DLD1 (cell line): ENCODE measurements around the gene ERG.

Source experiments
- in situ Hi-C: cut with HindIII; loops from 2 replicates; pipeline ENCODE4 v1.10.0; 2017; ENCODE audit warnings: low sequenced_read_pairs

ERG gene

GRCh38 chr21:38500073-38500472 is 1.8 kb upstream of the ERG start:
- in situ Hi-C loops = no loop called here

- in situ Hi-C loops = no loop called here
These were observed 1.0 kb upstream of the ERG start for GRCh38 chr21:38499296-38499695.

DNA sequence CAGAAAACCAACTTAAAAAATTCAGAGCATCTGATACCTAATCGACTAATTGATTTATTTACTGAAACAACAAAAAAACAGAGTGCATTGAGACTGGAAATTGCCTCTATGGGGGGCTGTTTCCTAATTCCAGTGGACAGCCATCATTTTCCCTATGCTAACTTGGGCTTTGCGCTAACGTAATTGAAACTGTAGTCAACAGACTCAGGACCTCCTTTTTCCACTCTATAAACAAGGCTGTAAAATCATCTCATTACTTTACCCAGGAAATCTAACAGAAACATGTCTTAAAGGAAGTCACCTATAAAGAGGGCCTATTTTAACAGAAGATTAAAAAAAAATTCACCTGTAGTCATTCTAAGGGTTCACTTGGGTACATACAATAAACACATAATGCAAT is 2.1 kb downstream of the ERG start:
- in situ Hi-C loops = no loop called here

DNA sequence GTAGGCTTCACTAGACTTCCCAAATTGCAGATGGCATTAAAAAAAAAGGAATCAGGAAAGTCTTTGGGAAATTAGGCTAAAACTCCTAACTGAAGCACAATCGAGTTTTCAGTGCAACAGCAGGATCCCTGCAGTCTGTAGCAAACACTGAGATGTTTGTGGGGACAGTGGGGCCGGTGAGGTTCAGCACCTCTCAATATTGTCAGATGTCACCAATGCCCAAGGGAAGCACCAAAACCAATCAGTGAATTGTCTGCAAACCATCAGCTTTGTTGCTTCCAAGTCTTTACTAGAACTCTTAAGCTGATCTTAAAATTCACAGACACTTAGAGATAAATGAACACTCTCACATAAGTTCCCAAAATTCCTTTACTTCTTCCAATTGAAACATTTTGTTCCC is 2.6 kb downstream of the ERG start:
- in situ Hi-C loops = no loop called here

- in situ Hi-C loops = no loop called here
These were observed 3.0 kb downstream of the ERG start for GRCh38 chr21:38495242-38495641.

DNA sequence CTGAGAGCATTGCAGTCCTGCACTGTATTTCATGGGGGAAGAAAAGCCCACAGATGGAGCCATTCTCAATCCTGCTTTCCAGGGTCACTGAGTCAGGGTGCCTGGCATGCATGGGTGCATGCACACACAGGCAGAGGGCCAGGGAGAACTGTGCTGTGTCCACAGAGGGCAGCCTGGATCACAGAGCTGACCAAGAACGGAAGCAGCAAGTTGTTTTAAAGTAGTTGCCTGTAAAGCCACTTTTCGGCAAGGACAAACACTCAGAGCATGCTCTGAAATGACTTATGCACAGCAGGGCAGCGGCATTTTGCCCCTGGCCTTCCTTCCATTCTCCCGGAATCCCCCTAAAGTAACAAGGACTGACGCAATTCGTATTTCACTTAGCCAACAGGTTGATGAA is 3.6 kb downstream of the ERG start:
- in situ Hi-C loops = no loop called here

- in situ Hi-C loops = no loop called here
These were observed 4.0 kb downstream of the ERG start for GRCh38 chr21:38494251-38494642.

DNA sequence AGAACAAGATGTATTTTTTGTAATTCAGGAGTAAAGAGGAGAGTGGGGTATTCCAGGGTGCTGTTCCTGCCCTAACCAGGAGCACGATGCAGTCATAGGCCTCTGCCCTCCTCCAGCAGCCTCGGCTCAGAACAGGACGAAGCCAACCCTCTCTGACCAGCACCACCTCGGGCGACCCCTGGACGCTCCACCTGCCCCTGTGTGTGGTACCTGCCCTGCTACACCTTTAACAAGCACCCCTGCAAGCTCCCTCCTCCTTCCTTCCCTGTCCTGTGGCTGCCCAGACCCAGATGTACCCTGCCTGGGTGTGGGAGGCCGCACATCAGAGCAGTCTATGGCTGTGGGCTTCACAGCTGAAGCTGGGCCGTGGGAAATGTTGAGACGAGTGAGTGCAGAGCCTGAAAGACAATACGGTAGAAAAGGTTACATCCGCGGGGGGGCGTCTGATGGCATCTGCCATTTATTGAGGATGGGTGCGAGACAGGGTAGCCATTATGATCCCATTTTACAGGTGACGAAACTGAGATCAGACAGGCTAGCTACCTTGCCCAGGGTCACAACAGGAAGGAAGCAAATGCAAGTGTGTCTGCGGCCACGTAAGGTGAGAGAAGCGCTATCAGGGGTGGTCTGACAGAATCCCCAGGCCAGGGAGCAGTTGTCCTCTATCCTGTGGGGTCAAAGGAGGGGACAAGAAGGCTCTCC is 4.6 kb downstream of the ERG start:
- in situ Hi-C loops = no loop called here

DNA sequence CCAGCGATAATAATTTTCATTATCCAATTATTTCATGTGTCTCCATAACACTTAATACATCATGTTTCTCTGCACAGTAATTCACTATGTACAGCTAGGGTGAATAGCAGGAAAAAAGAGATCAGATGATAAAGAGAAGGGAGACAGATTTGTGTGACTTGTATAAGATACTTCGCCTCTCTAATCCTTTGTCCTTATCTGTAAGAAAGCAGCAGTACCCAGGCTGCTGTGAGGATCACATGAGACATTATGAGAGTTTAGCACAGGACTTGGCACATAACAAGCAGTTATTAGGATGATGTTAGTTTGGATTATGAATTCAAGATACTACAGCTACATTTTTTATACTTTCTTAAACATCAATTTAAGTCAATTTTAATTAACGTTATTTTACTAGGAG is 6.3 kb downstream of the ERG start:
- in situ Hi-C loops = no loop called here

GRCh38 chr21:38491536-38491935 is 6.7 kb downstream of the ERG start:
- in situ Hi-C loops = no loop called here

DNA sequence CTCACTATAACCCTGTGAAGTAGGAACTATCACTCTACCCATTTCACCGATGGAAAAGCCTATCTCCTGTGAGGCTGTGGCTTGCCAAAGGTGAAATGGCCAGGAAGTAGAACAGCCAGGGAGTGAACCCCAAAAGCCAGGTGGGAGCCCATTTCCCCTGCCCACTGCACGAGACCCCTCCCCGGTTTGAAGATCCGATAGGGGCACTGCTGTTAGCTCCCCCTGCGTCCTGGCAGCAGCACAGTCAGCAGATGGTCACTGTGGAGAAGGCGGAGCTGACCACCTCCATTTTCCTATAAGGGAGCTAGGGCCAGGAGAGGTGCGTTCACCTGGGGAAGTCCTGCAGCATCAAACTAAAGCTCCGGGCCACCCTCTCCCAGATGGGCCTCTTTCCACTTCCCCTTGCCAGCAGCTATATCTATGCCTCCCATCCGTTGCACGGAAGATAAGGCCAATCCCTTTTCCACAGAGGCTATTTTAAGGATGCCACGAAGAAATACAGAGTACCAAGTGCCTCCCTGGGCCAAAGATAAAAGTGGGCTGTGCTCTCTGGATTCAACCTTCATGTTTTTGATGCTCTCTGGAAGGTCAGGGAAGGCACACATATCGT is 7.8 kb downstream of the ERG start:
- in situ Hi-C loops = no loop called here

DNA sequence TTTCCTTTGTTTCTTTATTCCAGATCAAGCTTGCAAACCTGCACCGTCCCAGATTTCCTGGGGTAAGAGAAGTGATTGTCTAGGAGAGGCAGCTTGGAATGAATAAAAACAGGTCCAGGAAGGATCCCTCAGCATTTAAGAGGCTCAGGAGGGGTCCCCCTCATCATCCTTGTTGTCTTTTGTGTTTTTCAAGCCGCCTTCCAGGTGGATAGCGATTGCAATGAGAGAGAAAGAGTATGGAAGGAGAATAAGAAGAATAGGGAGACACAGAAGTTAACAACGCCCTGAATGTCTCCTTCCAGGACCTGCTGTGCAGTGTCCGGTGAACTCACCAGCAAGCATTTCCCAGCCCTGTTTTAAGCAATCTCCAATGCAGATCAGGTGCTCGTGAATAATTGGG is 8.5 kb downstream of the ERG start:
- in situ Hi-C loops = no loop called here

DNA sequence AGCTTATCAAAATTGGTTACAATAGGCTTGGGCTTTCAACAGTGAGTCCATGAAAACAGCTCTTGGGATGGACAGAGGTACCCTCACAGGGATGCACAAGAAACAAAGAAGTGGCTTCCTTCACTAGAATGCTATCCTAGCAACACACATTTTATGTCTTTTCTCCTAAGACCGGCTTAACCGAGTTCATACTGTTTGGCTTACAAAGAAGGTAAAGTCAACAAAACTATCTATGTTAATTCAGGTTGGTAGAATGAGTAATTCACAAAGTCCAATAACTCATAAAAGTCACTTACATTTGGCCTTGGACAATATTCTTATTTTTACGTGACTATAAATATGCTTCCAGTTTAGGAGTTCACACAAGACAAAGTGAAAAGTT is 9.0 kb downstream of the ERG start:
- in situ Hi-C loops = no loop called here

- in situ Hi-C loops = no loop called here
These were observed 9.5 kb downstream of the ERG start for GRCh38 chr21:38488640-38489270.

DNA sequence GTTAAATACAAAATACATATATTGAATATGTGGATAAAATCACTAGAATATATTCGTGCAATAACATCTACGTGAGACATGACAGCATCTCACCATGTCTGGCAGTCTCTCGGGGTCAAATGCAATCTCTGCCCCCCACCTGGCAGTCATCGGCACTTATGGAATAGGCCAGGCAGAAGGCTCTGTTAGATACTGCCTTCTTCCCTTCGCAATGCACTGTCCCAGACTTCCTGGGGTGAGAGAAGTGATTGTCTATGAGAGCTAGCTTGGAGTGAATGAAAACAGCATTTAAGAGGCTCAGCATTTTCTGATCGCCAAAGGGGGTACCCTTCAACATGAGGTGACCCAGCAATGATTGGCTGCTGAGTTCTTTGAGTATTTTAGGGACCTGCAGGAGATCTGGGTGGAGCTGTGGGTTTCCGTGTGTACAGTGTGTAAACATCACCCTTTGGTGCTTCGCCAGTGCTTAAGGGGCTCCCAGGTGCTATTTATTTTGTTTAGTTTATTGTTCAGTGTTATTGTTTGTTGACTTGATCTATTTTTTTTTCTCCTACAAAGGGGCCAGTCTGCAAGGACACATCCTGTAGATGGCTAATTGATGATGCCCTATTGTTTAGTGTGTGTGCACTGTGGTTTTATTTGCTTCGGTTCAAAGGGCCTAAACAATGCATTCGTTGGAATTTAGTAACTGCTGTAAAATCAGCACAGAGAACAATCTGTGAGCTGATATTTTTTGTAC is 10.2 kb downstream of the ERG start:
- in situ Hi-C loops = no loop called here

DNA sequence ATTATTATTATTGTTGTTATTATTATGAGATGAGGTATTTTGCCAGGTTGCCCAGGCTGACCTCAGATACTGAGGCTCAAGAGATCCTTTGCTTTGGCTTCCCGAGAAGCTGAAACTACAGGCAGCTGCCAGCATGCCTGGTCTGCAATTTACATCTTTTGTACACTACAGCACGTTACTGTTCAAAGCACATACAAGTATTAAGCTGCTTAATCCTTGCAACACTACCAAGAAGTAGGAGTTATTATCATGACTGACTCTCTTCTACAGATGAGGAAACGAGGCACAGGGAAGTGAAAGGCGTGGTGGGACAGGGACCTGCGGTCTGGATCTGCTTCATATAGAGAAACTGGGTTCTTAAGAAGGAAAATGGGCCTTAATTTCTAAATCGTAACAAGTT is 11.6 kb downstream of the ERG start:
- in situ Hi-C loops = no loop called here

DNA sequence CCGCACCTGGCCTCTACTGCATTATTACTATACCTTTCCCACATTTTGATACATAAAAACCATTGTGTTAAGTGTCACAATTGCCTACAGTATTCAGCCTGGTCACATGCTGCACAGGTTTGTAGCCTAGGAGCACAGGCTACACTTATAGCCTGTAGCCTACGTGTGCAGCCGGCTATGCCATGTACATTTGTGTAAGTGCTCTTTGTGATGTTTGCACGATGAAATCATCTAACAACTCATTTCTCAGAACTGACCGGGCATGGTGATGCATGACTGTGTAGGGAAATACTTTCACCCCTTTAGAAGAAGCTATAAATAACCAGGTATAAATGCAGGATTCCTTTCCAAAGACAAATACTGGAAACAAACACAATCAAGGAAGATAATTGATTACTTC is 12.1 kb downstream of the ERG start:
- in situ Hi-C loops = no loop called here

GRCh38 chr21:38479641-38480525 is 18.4 kb downstream of the ERG start:
- in situ Hi-C loops = no loop called here

GRCh38 chr21:38478782-38479181 is 19.5 kb downstream of the ERG start:
- in situ Hi-C loops = no loop called here

DNA sequence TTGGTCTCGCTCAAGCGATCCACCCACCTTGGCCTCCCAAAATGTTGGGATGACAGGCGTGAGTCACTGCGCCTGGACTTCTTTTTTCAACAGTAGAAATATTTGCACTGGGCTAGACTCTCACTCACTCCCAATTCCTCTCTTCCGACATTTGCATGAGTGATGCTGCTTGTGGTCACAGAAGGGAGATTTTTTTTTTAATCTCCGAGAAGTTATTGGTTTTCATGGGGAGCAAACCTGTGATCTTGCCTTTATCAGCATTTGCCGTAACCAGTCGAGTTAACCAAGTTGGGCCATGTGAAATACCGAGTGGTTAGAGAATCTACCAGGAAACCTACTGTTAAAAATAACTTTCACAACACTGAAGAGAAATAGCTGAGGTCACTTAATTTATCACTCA is 21.1 kb downstream of the ERG start:
- in situ Hi-C loops = no loop called here

DNA sequence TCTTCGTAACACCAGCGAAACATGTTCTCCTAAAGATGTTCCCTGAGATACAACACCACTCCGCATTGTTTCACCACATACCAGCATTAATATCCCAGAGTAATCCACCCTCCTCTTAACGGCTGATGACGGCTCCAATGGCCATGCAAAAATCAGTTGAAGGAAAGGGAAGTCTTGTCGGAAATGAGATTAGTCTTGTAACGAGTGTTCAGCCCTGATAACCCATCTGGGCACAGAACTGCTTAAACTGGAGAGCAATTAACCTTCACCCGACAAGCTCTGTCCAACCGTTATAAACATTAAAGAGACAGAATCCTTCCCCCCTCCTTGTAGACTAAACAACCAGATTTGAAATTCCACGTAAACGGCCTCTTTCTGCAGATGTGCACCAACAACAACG is 21.9 kb downstream of the ERG start:
- in situ Hi-C loops = no loop called here
